HEK293 (cell line): ENCODE measurements around the gene GJB5.

ENCODE experiments used
- CTCF ChIA-PET: fragments of 350-600 bp; formaldehyde crosslinking; extraction: SDS; loops from one replicate; lab custom pipeline; 2021; ENCODE audit warnings: antibody characterized with exemption; lab: Yijun Ruan, JAX
- POLR2A ChIA-PET: fragments of 300-600 bp; formaldehyde crosslinking; extraction: SDS; loops from one replicate; lab custom pipeline; 2020; ENCODE audit warnings: antibody characterized with exemption, inconsistent platforms; lab: Yijun Ruan, JAX
- H3K27ac ChIP-seq: fragments of 200-500 bp; sonication (Bioruptor generic); 2 replicates; pipeline ENCODE4 v1.5.1; 2014; ENCODE audit warnings: low read depth, low read length, control low read depth, inconsistent platforms; ENCODE audit errors: extremely low read depth
- H3K36me3 ChIP-seq, 2 experiments: fragments of 200-500 bp in 1 of 2; sonication (Bioruptor generic) in 1 of 2; 1 replicate in 1 of 2; 2 replicates in 1 of 2; pipeline ENCODE4 v1.5.1; 2014 to 2017; ENCODE audit warnings: inconsistent platforms in 2 of 2, low read length in 2 of 2; ENCODE audit not compliant: control insufficient read depth in 2 of 2, insufficient read depth in 1 of 2
- H3K4me1 ChIP-seq: fragments of 200-500 bp; sonication (Bioruptor generic); 2 replicates; pipeline ENCODE4 v1.5.1; 2014; ENCODE audit warnings: mild to moderate bottlenecking, low read length, inconsistent platforms; ENCODE audit not compliant: control insufficient read depth, insufficient read depth
- H3K4me3 ChIP-seq: 2 replicates; pipeline ENCODE4 v1.5.1; 2011; ENCODE audit warnings: low read depth, mild to moderate bottlenecking, control low read depth, low read length, moderate library complexity
- H3K9me3 ChIP-seq: fragments of 200-500 bp; sonication (Bioruptor generic); 2 replicates; pipeline ENCODE4 v1.5.1; 2014; ENCODE audit warnings: low read depth, low read length, inconsistent platforms; ENCODE audit not compliant: control insufficient read depth, insufficient read depth
- OVOL3 ChIP-seq: fragments of 450-650 bp; formaldehyde crosslinking; IDR thresholded peaks from 2 replicates; pipeline ENCODE4 v1.5.1; 2016; ENCODE audit warnings: missing biosample characterization, missing genetic modification characterization
- PBX3 ChIP-seq: sonication (generic); formaldehyde crosslinking; IDR thresholded peaks from 2 replicates; pipeline ENCODE4 v1.8.1; 2022; ENCODE audit warnings: mild to moderate bottlenecking, moderate library complexity, missing genetic modification reagents
- PRDM10 ChIP-seq: fragments of 450-650 bp; formaldehyde crosslinking; IDR thresholded peaks from 2 replicates; pipeline ENCODE4 v1.5.1; 2016; ENCODE audit warnings: missing biosample characterization, missing genetic modification characterization
- YY1 ChIP-seq: fragments of 450-650 bp; formaldehyde crosslinking; IDR thresholded peaks from 2 replicates; pipeline ENCODE4 v1.5.1; 2018; ENCODE audit warnings: missing biosample characterization, missing genetic modification characterization
- ZFP41 ChIP-seq: fragments of 450-650 bp; formaldehyde crosslinking; IDR thresholded peaks from 2 replicates; pipeline ENCODE4 v1.5.1; 2016; ENCODE audit warnings: missing biosample characterization, missing genetic modification characterization, borderline replicate concordance
- ZNF114 ChIP-seq: fragments of 450-650 bp; formaldehyde crosslinking; IDR thresholded peaks from 2 replicates; pipeline ENCODE4 v1.5.0; 2017; ENCODE audit warnings: missing biosample characterization, missing genetic modification characterization
- ZNF19 ChIP-seq: fragments of 450-650 bp; formaldehyde crosslinking; IDR thresholded peaks from 2 replicates; pipeline ENCODE4; 2016; ENCODE audit warnings: missing biosample characterization, missing genetic modification characterization, low read depth
- ZNF211 ChIP-seq: fragments of 450-650 bp; formaldehyde crosslinking; IDR thresholded peaks from 2 replicates; pipeline ENCODE4 v1.5.1; 2016; ENCODE audit warnings: low read depth, missing biosample characterization, missing genetic modification characterization
- ZNF280C ChIP-seq: fragments of 450-650 bp; formaldehyde crosslinking; IDR thresholded peaks from 2 replicates; pipeline ENCODE4 v1.5.1; 2016; ENCODE audit warnings: missing biosample characterization, missing genetic modification characterization
- ZNF404 ChIP-seq: fragments of 450-650 bp; formaldehyde crosslinking; IDR thresholded peaks from 2 replicates; pipeline ENCODE4 v1.5.1; 2017; ENCODE audit warnings: missing biosample characterization, missing genetic modification characterization
- ZNF518A ChIP-seq: fragments of 450-650 bp; formaldehyde crosslinking; conservative IDR thresholded peaks from 2 replicates; pipeline ENCODE4 v1.5.1; 2016; ENCODE audit warnings: low read depth, missing biosample characterization, missing genetic modification characterization
- TF ChIP-seq, protein P1 (sequence below): IDR thresholded peaks from 2 replicates; pipeline ENCODE4 v1.6.1; 2011; ENCODE audit warnings: mild to moderate bottlenecking, low read depth, low read length, borderline replicate concordance

The GJB5 gene

GRCh38 chr1:34712007-34712688, 42.7 kb upstream of the GJB5 start:
- H3K4me3 ChIP-seq: no peak overlapping the region
- H3K27ac ChIP-seq: no peak overlapping the region
- no peaks in the 10 kb centered on the region for H3K9me3 ChIP-seq
- ChIA-PET CTCF (interaction anchor here (0.6 kb wide), 1 partner anchor 12 kb away, joined by 3 read pairs; no protein-coding TSS in a partner anchor), POLR2A (interaction anchor here (0.7 kb wide), 1 partner anchor 9 kb away, joined by 3 read pairs; no protein-coding TSS in a partner anchor)
- no peaks in the 10 kb centered on the region for H3K36me3 ChIP-seq
- TF ChIP-seq ZNF114 (tag by site-specific recombination) (no peak), PRDM10 (tag by site-specific recombination) (0 out of 2 replicates have a peak, but pooled peaks have one; percentile 19), ZFP41 (tag by site-specific recombination) (no peak), ZNF404 (tag by site-specific recombination) (no peak), ZNF211 (no peak)
- H3K4me1 ChIP-seq: no peaks in the 10 kb centered on the region

DNA sequence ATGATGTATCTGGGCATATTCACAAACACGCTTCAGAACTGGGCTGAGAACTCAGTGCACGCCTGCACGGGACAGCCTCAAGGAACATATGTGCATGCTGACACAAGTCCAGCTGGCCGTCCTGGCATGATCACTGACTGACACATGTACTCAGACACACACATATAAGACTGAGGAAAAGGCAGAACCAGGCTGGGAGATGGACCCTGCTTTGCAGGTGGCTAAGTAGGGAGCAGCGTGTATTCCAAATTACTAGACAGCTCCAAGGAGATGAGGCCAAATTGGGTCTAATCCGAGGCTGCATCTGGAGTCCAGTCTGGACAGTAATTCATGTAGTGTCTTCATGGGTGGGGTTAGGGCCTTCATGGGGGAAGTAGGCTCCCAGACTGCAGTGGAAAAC, 41.4 kb upstream of the GJB5 start:
- no peak overlapping the region for H3K4me3 ChIP-seq
- ChIA-PET POLR2A (no interaction called here), CTCF (interaction anchor here (0.5 kb wide), 1 partner anchor 118 kb away, joined by 3 read pairs; no protein-coding TSS in a partner anchor)

More for the DNA sequence above, 41.4 kb upstream of the GJB5 start:
- H3K27ac ChIP-seq: no peak overlapping the region
- no peaks in the 10 kb centered on the region for H3K4me1 ChIP-seq
- H3K9me3 ChIP-seq: no peaks in the 10 kb centered on the region
- no peaks in the 10 kb centered on the region for H3K36me3 ChIP-seq
- TF ChIP-seq YY1 (tag by site-specific recombination) (no peak), OVOL3 (tag by site-specific recombination) (no peak), PBX3 (no peak), ZNF19 (tag by site-specific recombination) (no peak), ZNF280C (no peak), ZNF518A (tag by site-specific recombination) (no peak)
- TF ChIP-seq, protein P1, sequence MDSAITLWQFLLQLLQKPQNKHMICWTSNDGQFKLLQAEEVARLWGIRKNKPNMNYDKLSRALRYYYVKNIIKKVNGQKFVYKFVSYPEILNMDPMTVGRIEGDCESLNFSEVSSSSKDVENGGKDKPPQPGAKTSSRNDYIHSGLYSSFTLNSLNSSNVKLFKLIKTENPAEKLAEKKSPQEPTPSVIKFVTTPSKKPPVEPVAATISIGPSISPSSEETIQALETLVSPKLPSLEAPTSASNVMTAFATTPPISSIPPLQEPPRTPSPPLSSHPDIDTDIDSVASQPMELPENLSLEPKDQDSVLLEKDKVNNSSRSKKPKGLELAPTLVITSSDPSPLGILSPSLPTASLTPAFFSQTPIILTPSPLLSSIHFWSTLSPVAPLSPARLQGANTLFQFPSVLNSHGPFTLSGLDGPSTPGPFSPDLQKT: no peak
- TF ChIP-seq, all 188 proteins: peak for 0
